Gastrocnemius medialis (tissue), 4 donors: ENCODE data around the gene ADARB1. TPM values are rescaled to one million over a fixed set of nuclear protein-coding genes. Genes with fewer than 3 reads are reported as not detected.

Experiments
- ATAC-seq, 2 donors: fragments of 150-250 bp; one replicate each; pipeline ENCODE4 v1.9.1; 2016
- DNase-seq, 2 donors: peaks; one replicate each; pipeline ENCODE4 v3.0.0-alpha.2; 2019
- H3K27ac ChIP-seq, 4 donors: fragments of 200-600 bp; sonication (generic); 1 replicate in 1 of 4; 2 replicates in 3 of 4; pipeline ENCODE4 v1.5.1; 2016 to 2018; ENCODE audit warnings: mild to moderate bottlenecking in 2 of 4, moderate library complexity in 1 of 4
- H3K27me3 ChIP-seq, 3 donors: fragments of 200-600 bp; sonication (generic) in 2 of 3; 1 replicate in 1 of 3; 2 replicates in 2 of 3; pipeline versions ENCODE4 v1.5.1 to v1.6.0; 2016 to 2019; ENCODE audit warnings: mild to moderate bottlenecking in 1 of 3, moderate library complexity in 1 of 3
- H3K36me3 ChIP-seq, 2 donors: fragments of 200-600 bp; sonication (generic) in 1 of 2; one replicate each; pipeline ENCODE4 v1.5.1; 2017 to 2018
- H3K4me1 ChIP-seq, 2 donors: fragments of 200-600 bp; sonication (generic) in 1 of 2; one replicate each; pipeline ENCODE4 v1.5.1; 2016 to 2017; ENCODE audit warnings: mild to moderate bottlenecking in 2 of 2
- H3K4me3 ChIP-seq, 4 donors: fragments of 200-600 bp; sonication (generic) in 3 of 4; 1 replicate in 1 of 4; 2 replicates in 3 of 4; pipeline ENCODE4 v1.5.1; 2016 to 2019; ENCODE audit warnings: mild to moderate bottlenecking in 2 of 4
- H3K9me3 ChIP-seq, 3 donors: fragments of 200-600 bp; sonication (generic) in 2 of 3; 1 replicate in 1 of 3; 2 replicates in 2 of 3; pipeline ENCODE4 v1.5.1; 2016 to 2019
- CTCF ChIP-seq, 5 experiments: fragments of 450-650 bp in 3 of 5; fragments of 200-600 bp in 2 of 5; sonication (generic) in 2 of 5; IDR thresholded peaks in 4 of 5; conservative IDR thresholded peaks in 1 of 5; 1 replicate in 4 of 5; 2 replicates in 1 of 5; pipeline ENCODE4 v1.5.1; 2016 to 2019; ENCODE audit warnings: antibody characterized with exemption in 5 of 5, mild to moderate bottlenecking in 3 of 5, moderate library complexity in 3 of 5
- POLR2A ChIP-seq, 2 donors: fragments of 450-650 bp; IDR thresholded peaks; one replicate each; pipeline ENCODE4 v1.6.1; 2017; ENCODE audit warnings: antibody characterized with exemption in 2 of 2, mild to moderate bottlenecking in 2 of 2, moderate library complexity in 2 of 2
- in situ Hi-C, 4 donors: fragments of 200-750 bp; cut with MboI; loops; one replicate each; pipeline versions ENCODE4 v1.15.0 to v1.8.0; 2017; ENCODE audit warnings: low sequenced_read_pairs in 4 of 4
- intact Hi-C: fragments of 100-400 bp; cut with DNase I; formaldehyde crosslinking; loops from one replicate; pipeline ENCODE4 v1.15.1; 2023; ENCODE audit warnings: low total_unique reads
- total RNA-seq, 4 donors: library from RNA; depleted of rRNA; stranded (reverse); fragments of >200 nt; gene quantifications; one replicate each; pipeline versions ENCODE4 v1.1.0 to v1.2.3, GENCODE V29; 2016

Gene ADARB1
- total RNA-seq, 4 donors from 2014 or later: 5.9 to 11.5 (median 6.9) TPM

GRCh38 chr21:45111703-45112102, 37.3 kb downstream of the ADARB1 start:
- no peak overlapping the region for H3K27ac ChIP-seq
- H3K27me3 ChIP-seq: no peaks in the 10 kb centered on the region
- H3K9me3 ChIP-seq: no peaks in the 10 kb centered on the region
- in situ Hi-C loops (no loop called here), intact Hi-C loops (no loop called here)
- H3K36me3 ChIP-seq: no peaks in the 10 kb centered on the region
- peaks cover 34 to 39% of the 10 kb centered on the region in 2 donors for H3K4me1 ChIP-seq
- TF ChIP-seq CTCF (IDR thresholded peaks at IDR 0.05 in 4 of 5, conservative IDR thresholded peaks at IDR 0.05 in 1 of 5): no peak
- TF ChIP-seq POLR2A (IDR thresholded peaks at IDR 0.05): no peak
- DNase-seq: no peak
- no peak overlapping the region for H3K4me3 ChIP-seq
- ATAC-seq: no peak

GRCh38 chr21:45112371-45112770, 38.0 kb downstream of the ADARB1 start:
- no peak for ATAC-seq
- Histone ChIP-seq H3K27me3 (no peaks in the 10 kb centered on the region), H3K9me3 (no peaks in the 10 kb centered on the region), H3K4me3 (no peak overlapping the region), H3K36me3 (no peaks in the 10 kb centered on the region), H3K27ac (no peak overlapping the region), H3K4me1 (peaks cover 33 to 39% of the 10 kb centered on the region in 2 donors)
- TF ChIP-seq CTCF (IDR thresholded peaks at IDR 0.05 in 4 of 5, conservative IDR thresholded peaks at IDR 0.05 in 1 of 5) (no peak), POLR2A (IDR thresholded peaks at IDR 0.05) (no peak)
- no peak for DNase-seq
- intact Hi-C loops: no loop called here
- in situ Hi-C loops: no loop called here

- in situ Hi-C loops: no loop called here
- DNase-seq: no peak
These were observed 39.2 kb downstream of the ADARB1 start for GRCh38 chr21:45113543-45113942.

GRCh38 chr21:45114072-45114471, 39.7 kb downstream of the ADARB1 start:
- TF ChIP-seq POLR2A (IDR thresholded peaks at IDR 0.05) (no peak), CTCF (IDR thresholded peaks at IDR 0.05 in 4 of 5, conservative IDR thresholded peaks at IDR 0.05 in 1 of 5) (no peak)
- Histone ChIP-seq H3K9me3 (no peaks in the 10 kb centered on the region), H3K27me3 (no peaks in the 10 kb centered on the region), H3K4me1 (peaks cover 30 to 39% of the 10 kb centered on the region in 2 donors), H3K4me3 (no peak overlapping the region), H3K27ac (peak overlapping the region in 1 of 4 donors; percentile 5), H3K36me3 (no peaks in the 10 kb centered on the region)
- in situ Hi-C loops: no loop called here
- intact Hi-C loops: loop anchor here (2.0 kb wide), 1 partner anchor 15 kb away; no protein-coding TSS in a partner anchor
- ATAC-seq: peak in 1 of 2 donors; percentile 42
- DNase-seq: no peak

More at GRCh38 chr21:45113543-45113942, 39.2 kb downstream of the ADARB1 start:
- peaks cover 33 to 39% of the 10 kb centered on the region in 2 donors for H3K4me1 ChIP-seq
- H3K27me3 ChIP-seq: no peaks in the 10 kb centered on the region
- intact Hi-C loops: no loop called here
- no peak overlapping the region for H3K27ac ChIP-seq
- no peaks in the 10 kb centered on the region for H3K36me3 ChIP-seq
- TF ChIP-seq CTCF (IDR thresholded peaks at IDR 0.05 in 4 of 5, conservative IDR thresholded peaks at IDR 0.05 in 1 of 5): no peak
- no peak for TF ChIP-seq POLR2A (IDR thresholded peaks at IDR 0.05)
- no peak overlapping the region for H3K4me3 ChIP-seq
- H3K9me3 ChIP-seq: no peaks in the 10 kb centered on the region
- ATAC-seq: peak in 1 of 2 donors; percentile 56

- no peak overlapping the region for H3K27ac ChIP-seq
- intact Hi-C loops: loop anchor here (2.0 kb wide), 1 partner anchor 16 kb away; no protein-coding TSS in a partner anchor
- no peak overlapping the region for H3K4me3 ChIP-seq
These were observed 40.1 kb downstream of the ADARB1 start for GRCh38 chr21:45114475-45114874.

More at GRCh38 chr21:45114475-45114874, 40.1 kb downstream of the ADARB1 start:
- no peaks in the 10 kb centered on the region for H3K27me3 ChIP-seq
- ATAC-seq (no peak), DNase-seq (no peak)
- TF ChIP-seq CTCF (IDR thresholded peaks at IDR 0.05 in 4 of 5, conservative IDR thresholded peaks at IDR 0.05 in 1 of 5): no peak
- TF ChIP-seq POLR2A (IDR thresholded peaks at IDR 0.05): no peak
- no peaks in the 10 kb centered on the region for H3K9me3 ChIP-seq
- no peaks in the 10 kb centered on the region for H3K36me3 ChIP-seq
- peaks cover 26 to 35% of the 10 kb centered on the region in 2 donors for H3K4me1 ChIP-seq
- in situ Hi-C loops: no loop called here
